GM04503 (cell line): Measurements from ENCODE around the gene CYB5B.

Source experiments
- DNase-seq: peaks from one replicate; pipeline ENCODE4 v3.0.0-alpha.2; 2012; ENCODE audit warnings: low read depth

Gene CYB5B, protein sequence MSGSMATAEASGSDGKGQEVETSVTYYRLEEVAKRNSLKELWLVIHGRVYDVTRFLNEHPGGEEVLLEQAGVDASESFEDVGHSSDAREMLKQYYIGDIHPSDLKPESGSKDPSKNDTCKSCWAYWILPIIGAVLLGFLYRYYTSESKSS

GRCh38 chr16:69424053-69424934, at the start of gene CYB5B:
CYB5B (plus strand) TSS chr16:69424619; CDS start chr16:69424684, 65 bp downstream.
- DNase-seq = peak; percentile 96

- DNase-seq = no peak
Observed at GRCh38 chr16:69376393-69377059, 47.9 kb upstream of the CYB5B start.

DNA sequence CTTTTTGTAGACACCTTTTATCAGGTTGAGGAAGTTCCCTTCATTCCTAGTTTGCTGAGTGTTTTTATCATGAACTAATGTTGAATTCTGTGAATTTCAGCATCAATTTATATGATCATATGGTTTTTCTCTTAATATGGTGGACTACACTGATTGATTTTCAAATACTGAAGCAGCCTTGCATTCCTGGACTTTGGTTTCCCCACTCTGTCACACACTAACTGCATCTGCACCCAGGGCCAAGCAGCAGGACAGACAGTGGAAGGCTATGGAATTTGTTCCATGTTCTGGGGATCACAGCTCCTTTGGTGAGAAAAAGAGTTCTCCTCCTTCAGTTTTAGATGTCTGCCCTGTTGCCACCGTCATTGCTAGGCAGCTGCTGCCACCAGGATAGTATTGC, 46.4 kb upstream of the CYB5B start:
- DNase-seq = no peak

DNA sequence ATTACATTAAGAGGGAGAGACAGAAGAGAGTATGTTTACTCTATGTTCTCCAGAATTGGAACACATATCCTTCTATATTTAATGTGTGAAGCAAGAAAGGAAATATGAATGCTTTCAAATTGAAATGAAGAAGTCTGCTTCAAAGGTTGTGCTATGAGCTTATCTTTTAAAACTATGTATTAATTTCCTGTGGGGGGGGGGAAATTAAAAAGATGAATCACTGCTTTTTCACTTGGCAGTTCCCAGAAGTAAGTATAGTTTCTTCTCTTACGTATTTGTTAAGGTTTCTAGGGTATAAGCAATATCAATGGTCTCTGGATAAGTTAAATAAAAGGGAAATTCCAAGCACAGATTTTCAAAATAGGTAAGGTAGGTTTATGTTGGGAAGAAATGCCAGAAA, 45.7 kb upstream of the CYB5B start:
- no peak for DNase-seq

GRCh38 chr16:69381231-69381630, 43.2 kb upstream of the CYB5B start:
- no peak for DNase-seq

GRCh38 chr16:69382421-69382820, 42.0 kb upstream of the CYB5B start:
- DNase-seq = no peak

- no peak for DNase-seq
Observed at GRCh38 chr16:69384974-69385373, 39.4 kb upstream of the CYB5B start.

GRCh38 chr16:69386596-69386995, 37.8 kb upstream of the CYB5B start:
- no peak for DNase-seq

GRCh38 chr16:69393898-69394849, 30.2 kb upstream of the CYB5B start:
- DNase-seq = no peak

- no peak for DNase-seq
Observed at GRCh38 chr16:69395859-69396186, 28.6 kb upstream of the CYB5B start.

DNA sequence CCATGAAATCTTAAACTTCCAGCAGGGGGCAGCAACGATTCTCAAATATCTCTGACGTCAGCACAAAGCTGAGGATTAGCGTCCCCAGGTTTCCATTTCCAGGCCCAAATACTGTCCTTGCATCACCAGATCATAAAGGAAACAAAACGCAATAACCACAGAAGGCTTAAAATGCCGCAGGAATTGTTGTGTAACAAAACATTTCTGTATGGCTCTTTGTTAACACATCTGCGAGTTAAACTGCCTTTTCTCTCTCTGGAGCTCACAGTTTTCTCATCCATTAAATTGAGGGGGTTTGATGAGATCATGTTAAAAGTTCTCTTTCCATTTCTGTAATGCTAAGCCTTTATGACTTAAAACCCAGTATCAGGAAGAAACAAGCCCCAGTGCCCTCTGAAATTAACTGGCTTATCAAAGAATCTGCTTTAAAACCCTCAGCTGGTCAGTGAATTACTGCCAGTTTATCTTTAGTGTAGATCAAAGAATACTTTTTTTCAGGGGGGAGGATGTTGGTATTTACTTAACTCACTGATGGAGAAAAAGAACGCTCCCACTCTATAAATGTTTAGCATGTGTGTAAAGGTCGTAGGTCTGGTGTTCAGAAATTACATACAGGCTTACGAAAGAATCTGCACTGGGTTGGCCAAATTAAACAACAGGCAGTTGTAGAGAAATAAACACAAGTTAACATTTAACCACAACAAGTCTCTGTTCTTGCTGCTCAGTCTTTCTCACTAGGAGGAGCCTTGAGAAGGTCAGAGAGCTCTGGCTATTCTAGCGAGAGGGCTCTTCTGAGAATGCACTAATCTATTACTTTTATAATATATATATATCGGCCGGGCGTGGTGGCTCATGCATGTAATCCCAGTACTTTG, 28.0 kb upstream of the CYB5B start:
- DNase-seq = peak; percentile 88

GRCh38 chr16:69397821-69398521, 26.4 kb upstream of the CYB5B start:
- peak; percentile 71 for DNase-seq

DNA sequence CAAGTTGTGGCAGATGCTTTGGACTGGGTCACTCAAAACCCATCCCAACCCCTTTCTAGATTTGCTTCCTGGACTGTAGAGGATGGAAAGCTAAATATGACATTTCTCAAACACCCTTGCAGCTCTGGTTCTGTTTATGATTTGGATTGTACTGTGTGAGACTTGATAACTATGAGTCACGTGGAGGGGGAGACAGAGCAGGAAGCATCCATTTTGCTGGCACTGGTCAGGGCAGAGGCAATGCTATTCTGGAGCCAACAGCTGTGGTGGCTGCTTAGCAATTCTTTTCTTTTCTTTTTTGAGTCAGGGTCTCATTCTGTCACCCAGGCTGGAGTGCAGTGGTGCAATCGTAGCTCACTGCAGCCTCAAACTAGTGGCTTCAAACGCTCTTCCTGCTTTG, 25.1 kb upstream of the CYB5B start:
- DNase-seq = no peak

DNA sequence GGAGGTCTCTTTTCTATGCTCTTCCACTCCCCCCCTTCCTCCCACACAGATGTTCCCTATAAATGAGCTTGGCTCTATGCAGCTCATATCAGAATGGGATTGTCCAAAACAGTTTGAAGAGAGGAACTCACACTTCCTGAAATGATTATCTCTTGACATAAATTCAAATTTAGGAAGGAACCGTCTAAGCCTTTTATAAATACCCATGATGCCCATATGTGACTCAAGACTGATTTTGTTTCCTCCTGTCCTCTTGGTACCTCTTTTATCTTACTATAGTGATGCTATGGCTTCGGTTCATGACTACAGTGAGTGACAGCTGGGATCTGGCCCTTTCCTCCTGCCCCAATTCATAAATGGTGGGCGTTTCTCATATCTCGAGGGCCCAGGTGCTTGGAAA, 22.0 kb upstream of the CYB5B start:
- DNase-seq = no peak

DNA sequence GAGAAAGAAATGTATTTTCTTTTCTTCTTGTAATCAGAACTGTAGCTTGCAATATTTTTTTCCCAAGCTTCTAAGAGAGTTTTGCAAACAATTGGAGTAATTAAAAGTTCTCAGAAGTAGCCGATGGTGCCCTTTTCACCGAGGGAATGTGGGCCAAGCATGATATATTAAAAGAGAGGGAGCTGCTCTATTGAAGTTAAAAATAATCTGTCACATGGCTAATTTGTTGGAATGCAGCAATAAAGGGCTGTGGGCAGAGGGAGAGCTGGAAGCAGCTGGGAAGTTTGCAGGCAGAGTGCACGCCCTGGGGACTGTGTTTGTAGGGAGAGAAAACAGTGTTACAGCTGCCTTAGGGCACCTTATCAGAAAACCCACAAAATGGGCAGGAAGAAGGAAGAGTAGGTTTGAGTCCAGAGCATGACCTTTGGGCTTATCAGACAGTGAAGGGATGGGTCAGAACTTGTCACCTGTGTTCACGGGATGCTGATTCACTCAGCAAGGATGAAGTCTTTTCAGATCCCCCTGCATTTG, 20.1 kb upstream of the CYB5B start:
- no peak for DNase-seq

GRCh38 chr16:69405326-69405725, 19.1 kb upstream of the CYB5B start:
- no peak for DNase-seq

DNA sequence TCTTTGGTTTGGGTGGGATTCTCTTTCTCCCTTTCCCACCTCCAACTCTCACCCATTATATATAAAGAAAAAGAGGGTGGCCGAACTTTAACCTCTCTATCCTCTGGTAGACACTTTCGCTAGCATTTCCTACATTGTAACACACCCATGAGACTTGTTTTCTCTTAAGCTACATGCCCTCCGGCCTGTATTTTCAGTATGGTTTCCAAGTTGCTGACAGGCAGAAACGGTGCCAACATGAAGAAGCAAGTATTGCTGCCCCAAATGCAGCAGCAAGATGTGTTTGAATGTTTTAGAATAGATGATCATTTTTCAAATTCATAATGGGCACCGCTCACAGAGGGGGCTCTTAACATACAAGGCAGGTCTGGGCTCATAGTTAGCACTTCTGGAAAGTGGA, 18.7 kb upstream of the CYB5B start:
- DNase-seq = no peak

DNA sequence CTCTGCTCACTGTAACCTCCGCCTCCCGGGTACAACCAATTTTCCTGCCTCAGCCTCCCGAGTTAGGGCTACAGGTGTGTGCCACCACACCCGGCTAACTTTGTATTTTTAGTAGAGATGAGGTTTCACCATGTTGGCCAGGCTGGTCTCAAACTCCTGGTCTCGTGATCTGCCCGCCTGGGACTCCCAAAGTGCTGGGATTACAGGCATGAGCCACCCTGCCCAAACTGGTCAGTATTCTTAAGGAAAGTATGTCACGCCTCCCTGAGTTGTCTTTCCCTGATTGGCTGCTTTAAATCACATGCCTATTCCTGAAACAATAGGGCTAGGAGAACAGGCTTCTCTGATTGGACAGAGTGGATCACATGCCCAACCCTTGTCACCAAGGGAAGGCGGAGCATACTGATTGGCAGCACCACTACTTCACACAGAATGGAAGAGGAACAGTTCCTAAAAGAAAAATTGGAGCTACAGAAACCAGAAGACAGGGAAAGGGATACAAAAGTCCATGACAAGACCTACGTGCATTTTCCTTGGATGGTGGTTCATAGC, 17.6 kb upstream of the CYB5B start:
- DNase-seq = no peak

- no peak for DNase-seq
Observed at GRCh38 chr16:69407702-69408323, 16.6 kb upstream of the CYB5B start.
